Immature natural killer cell (primary cell): ENCODE results near the gene LRRC71. TPM values are rescaled to one million over a fixed set of nuclear protein-coding genes. Genes with fewer than 3 reads are reported as not detected.
A peak's percentile ranks its signal among the peaks of the same experiment; 100 is the strongest.

Source experiments
- DNase-seq, 3 donors: peaks; one replicate each; pipeline ENCODE4 v3.0.0; 2022; ENCODE audit warnings: mixed read lengths in 1 of 3
- H3K27ac Mint-ChIP-seq, 6 donors: one replicate each; pipeline ENCODE4 v1.8.0; 2020; ENCODE audit warnings: mixed read lengths in 6 of 6, mild to moderate bottlenecking in 5 of 6, inconsistent platforms in 4 of 6, moderate library complexity in 3 of 6
- H3K27me3 Mint-ChIP-seq, 3 donors: one replicate each; pipeline ENCODE4 v1.8.0; 2020 to 2021; ENCODE audit warnings: low read depth in 3 of 3, mild to moderate bottlenecking in 3 of 3, mixed read lengths in 3 of 3, moderate library complexity in 3 of 3, inconsistent platforms in 1 of 3
- H3K36me3 Mint-ChIP-seq, 3 donors: one replicate each; pipeline ENCODE4 v1.8.0; 2020; ENCODE audit warnings: mixed read lengths in 3 of 3, inconsistent platforms in 2 of 3, mild to moderate bottlenecking in 2 of 3
- H3K4me1 Mint-ChIP-seq, 2 donors: one replicate each; pipeline ENCODE4 v1.8.0; 2020; ENCODE audit warnings: inconsistent platforms in 2 of 2, mild to moderate bottlenecking in 2 of 2, mixed read lengths in 2 of 2, moderate library complexity in 1 of 2
- H3K4me3 Mint-ChIP-seq, 5 donors: one replicate each; pipeline ENCODE4 v1.8.0; 2020; ENCODE audit warnings: mild to moderate bottlenecking in 5 of 5, mixed read lengths in 5 of 5, inconsistent platforms in 3 of 5, moderate library complexity in 3 of 5
- H3K9me3 Mint-ChIP-seq, 6 donors: one replicate each; pipeline ENCODE4 v1.8.0; 2020; ENCODE audit warnings: mild to moderate bottlenecking in 6 of 6, mixed read lengths in 6 of 6, inconsistent platforms in 4 of 6, moderate library complexity in 3 of 6
- polyA plus RNA-seq, 3 donors: library from polyadenylated mRNA; unstranded; fragments of 300-500 nt; fragmentation: Illumina TruSeq; gene quantifications; one replicate each; pipeline ENCODE4 v1.2.3, GENCODE V29; 2021

The LRRC71 gene
- polyA plus RNA-seq, 3 donors from 2014 or later, result not detected

DNA sequence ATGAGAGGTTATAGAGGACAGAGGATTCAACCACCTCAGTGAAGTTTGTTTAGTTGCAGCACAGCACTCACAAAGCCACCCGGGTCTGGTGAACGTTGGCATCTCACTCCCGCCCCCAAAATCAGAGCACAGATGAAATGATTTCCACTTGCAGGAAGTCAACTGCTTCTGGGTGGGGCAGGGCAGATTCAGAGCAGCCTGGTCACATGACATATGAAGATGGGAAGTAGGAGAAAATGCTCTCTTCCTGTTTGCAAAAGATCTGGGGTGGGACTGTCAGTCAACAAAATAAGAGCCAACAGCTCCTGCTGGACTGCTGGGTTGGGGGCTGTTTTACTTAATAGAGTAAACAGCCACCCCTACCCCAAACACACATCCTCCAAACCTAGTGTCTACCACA lies 43.2 kb downstream of the LRRC71 start:
- Mint-ChIP-seq H3K4me1 (peaks cover 13 to 15% of the 10 kb centered on the region in 2 donors), H3K27me3 (peaks cover 0 to 8% (median 6%) of the 10 kb centered on the region in 3 donors), H3K9me3 (no peaks in the 10 kb centered on the region), H3K27ac (no peak overlapping the region), H3K4me3 (peak overlapping the region in 1 of 5 donors; percentile 28), H3K36me3 (no peaks in the 10 kb centered on the region)
- DNase-seq, result no peak

DNA sequence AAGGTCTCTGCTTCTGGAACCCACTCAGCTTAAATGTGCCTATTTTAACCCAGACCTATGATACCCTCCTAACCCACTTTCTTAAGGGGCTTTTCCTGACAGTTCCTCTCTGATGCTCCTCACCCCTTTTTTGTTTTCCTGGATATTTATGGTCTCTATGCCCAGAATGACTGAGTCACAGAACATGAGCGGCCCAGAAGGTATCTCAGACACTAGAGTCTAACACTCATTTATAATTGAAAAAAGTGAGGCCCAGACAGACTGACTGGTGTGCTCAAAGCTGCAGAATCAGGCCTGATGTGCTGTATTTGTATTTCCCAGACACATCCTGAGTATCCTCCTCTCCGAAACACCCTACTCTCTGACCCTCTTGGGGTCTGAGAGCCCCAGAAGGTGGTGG lies 44.0 kb downstream of the LRRC71 start:
- H3K9me3 Mint-ChIP-seq, result no peaks in the 10 kb centered on the region
- no peaks in the 10 kb centered on the region for H3K36me3 Mint-ChIP-seq
- peaks cover 13 to 15% of the 10 kb centered on the region in 2 donors for H3K4me1 Mint-ChIP-seq
- no peak overlapping the region for H3K4me3 Mint-ChIP-seq
- no peak overlapping the region for H3K27ac Mint-ChIP-seq
- peaks cover 0 to 8% (median 4%) of the 10 kb centered on the region in 3 donors for H3K27me3 Mint-ChIP-seq
- DNase-seq, result no peak

DNA sequence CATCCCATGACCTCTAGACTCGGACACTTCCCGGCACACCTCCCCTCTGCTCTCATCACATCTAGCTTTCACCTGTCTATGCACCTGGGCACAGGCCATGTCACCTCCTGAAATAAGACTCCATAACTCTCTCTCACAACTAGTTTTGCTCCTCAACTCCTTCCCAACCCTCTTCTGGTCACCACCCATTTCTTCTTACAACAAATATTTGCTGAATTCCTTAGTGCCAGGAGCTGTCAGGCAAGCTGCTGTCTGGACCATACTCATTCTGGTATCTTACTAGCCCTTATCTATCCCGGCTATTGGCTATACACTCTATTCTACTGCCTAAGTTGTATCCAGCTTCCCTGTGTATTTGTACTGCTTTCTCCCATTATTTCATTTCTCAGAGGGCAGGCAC lies 49.1 kb downstream of the LRRC71 start:
- DNase-seq, result no peak
- H3K4me1 Mint-ChIP-seq, result no peaks in the 10 kb centered on the region
- peaks cover 0 to 3% (median 3%) of the 10 kb centered on the region in 3 donors for H3K27me3 Mint-ChIP-seq
- H3K36me3 Mint-ChIP-seq, result no peaks in the 10 kb centered on the region
- no peaks in the 10 kb centered on the region for H3K9me3 Mint-ChIP-seq
- H3K4me3 Mint-ChIP-seq, result no peak overlapping the region
- H3K27ac Mint-ChIP-seq, result no peak overlapping the region

DNA sequence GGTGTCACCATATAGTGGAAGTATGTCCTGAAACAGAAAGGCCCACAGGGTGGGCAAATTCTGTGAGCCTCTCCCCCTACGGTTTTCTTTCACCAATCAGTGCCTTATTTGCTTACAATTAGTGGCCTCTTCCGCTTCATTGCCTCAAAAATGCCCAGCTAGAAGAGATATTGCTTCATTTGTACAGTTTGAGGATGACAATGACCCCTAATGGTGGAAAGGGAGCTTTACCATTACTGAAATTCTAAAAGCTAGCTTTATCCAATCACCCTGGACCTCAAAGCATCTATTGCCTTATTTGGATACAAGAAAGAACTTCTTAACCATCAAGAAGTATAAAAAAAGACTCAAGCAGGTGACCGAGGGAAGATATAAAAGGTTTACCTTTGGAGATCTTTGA lies 49.6 kb downstream of the LRRC71 start:
- H3K9me3 Mint-ChIP-seq, result no peaks in the 10 kb centered on the region
- peaks cover 0 to 3% (median 3%) of the 10 kb centered on the region in 3 donors for H3K27me3 Mint-ChIP-seq
- H3K27ac Mint-ChIP-seq, result no peak overlapping the region
- no peaks in the 10 kb centered on the region for H3K36me3 Mint-ChIP-seq
- no peak for DNase-seq
- no peaks in the 10 kb centered on the region for H3K4me1 Mint-ChIP-seq
- H3K4me3 Mint-ChIP-seq, result no peak overlapping the region

DNA sequence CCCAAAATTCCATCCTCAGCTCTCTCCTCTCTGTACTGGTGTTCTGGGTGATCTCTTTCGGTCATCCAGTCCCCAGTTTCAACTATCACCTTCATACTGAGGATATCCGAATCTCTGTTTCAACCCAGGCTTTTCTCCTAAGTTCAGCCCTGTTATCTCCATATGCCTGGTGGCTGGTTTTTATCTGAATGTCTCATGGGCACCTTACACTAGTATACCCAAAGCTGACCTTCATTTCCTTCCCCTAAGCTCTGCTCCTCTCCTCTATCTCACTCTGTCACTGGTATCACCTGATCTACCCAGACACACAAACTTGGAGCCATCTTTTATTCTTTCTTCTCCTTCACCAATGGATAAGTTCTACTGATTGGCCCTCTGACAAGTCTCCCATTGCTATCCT lies 53.0 kb downstream of the LRRC71 start:
- H3K4me1 Mint-ChIP-seq, result no peaks in the 10 kb centered on the region
- no peaks in the 10 kb centered on the region for H3K9me3 Mint-ChIP-seq
- H3K4me3 Mint-ChIP-seq, result no peak overlapping the region
- no peaks in the 10 kb centered on the region for H3K36me3 Mint-ChIP-seq
- H3K27ac Mint-ChIP-seq, result no peak overlapping the region
- DNase-seq, result no peak
- peaks cover 2 to 7% (median 2%) of the 10 kb centered on the region in 3 donors for H3K27me3 Mint-ChIP-seq

DNA sequence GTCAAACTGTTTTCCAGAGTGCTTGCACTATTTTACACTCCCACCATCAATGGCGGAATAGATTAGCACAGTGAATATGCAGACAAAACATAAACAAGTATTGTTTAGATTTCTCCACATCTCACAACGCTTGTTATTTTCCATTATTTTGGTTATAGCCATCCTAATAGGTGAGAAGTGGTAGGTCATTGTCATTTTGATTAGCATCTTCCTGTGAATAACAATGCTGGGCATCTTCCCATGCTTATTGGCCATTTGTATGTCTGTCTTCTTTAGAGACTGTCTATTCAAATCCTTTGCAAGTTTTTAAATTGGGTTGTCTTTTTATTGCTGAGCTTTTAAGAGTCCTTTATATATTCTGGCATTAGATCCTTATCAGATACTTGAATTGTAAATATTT lies 54.7 kb downstream of the LRRC71 start:
- Mint-ChIP-seq H3K4me1 (no peaks in the 10 kb centered on the region), H3K27me3 (peaks cover 2 to 4% (median 2%) of the 10 kb centered on the region in 3 donors), H3K9me3 (no peaks in the 10 kb centered on the region), H3K36me3 (no peaks in the 10 kb centered on the region), H3K27ac (no peak overlapping the region), H3K4me3 (no peak overlapping the region)
- DNase-seq, result no peak

DNA sequence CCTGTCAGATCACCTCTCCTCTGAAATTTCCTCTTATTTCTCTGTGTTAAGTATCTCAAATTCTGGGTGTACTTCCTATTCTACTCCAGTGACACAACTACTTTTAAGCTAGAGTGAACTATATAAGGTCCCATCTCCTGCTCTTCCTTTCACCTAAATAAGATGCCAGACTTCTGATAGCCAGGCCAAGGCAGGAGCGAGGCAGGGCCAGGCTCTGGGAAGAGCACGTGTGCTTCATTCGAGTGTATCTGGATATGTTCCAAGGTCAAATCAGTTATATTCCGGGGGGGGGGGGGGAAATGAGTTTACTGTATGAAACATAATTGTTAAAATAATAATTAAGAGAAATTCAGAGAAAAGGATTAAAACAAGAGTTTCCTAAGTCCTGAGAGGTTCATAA lies 60.1 kb downstream of the LRRC71 start:
- no peak for DNase-seq
- Mint-ChIP-seq H3K27ac (no peak overlapping the region), H3K9me3 (no peaks in the 10 kb centered on the region), H3K36me3 (no peaks in the 10 kb centered on the region), H3K4me1 (no peaks in the 10 kb centered on the region), H3K27me3 (peaks cover 2 to 11% (median 5%) of the 10 kb centered on the region in 3 donors), H3K4me3 (no peak overlapping the region)

Other genes starting within 250 kb of the LRRC71 start
- gene NES, start 243.2 kb upstream of the LRRC71 start, polyA plus RNA-seq, result not detected
- not detected for gene CRABP2, start 215.0 kb upstream of the LRRC71 start, polyA plus RNA-seq
- 1 to 10 TPM; 4.1 to 6.3 (median 4.4) TPM for gene METTL25B, start 192.2 kb upstream of the LRRC71 start, polyA plus RNA-seq
- 10 to 100 TPM in 2 of 3 donors, 1 to 10 TPM in 1; 9.3 to 34.1 (median 15.8) TPM for gene ISG20L2, start 191.9 kb upstream of the LRRC71 start, polyA plus RNA-seq
- gene MRPL24, start 179.5 kb upstream of the LRRC71 start, polyA plus RNA-seq, result 100 to 1,000 TPM in 1 of 3 donors, 10 to 100 TPM in 2; 75.4 to 126 (median 88.2) TPM
- gene HDGF, start 169.0 kb upstream of the LRRC71 start, polyA plus RNA-seq, result 10 to 100 TPM; 27.5 to 35.4 (median 32.4) TPM
- gene PRCC, start 153.1 kb upstream of the LRRC71 start, polyA plus RNA-seq, result 10 to 100 TPM; 25.9 to 55.6 (median 32.8) TPM
- 100 to 1,000 TPM in 1 of 3 donors, 10 to 100 TPM in 2; 76.4 to 139 (median 84.1) TPM for gene SH2D2A, start 103.8 kb upstream of the LRRC71 start, polyA plus RNA-seq
- not detected for gene INSRR, start 61.5 kb upstream of the LRRC71 start, polyA plus RNA-seq
- under 1 TPM in 1 of 3 donors, not detected in 2; 0.71 TPM for gene NTRK1, start 59.8 kb upstream of the LRRC71 start, polyA plus RNA-seq
- under 1 TPM in 1 of 3 donors, not detected in 2; 0.28 TPM for gene PEAR1, start 26.9 kb upstream of the LRRC71 start, polyA plus RNA-seq
- gene ARHGEF11, start 125.1 kb downstream of the LRRC71 start, polyA plus RNA-seq, result under 1 TPM; 0.08 to 0.86 (median 0.22) TPM
- not detected for gene ETV3L, start 179.2 kb downstream of the LRRC71 start, polyA plus RNA-seq
- 10 to 100 TPM in 2 of 3 donors, 1 to 10 TPM in 1; 6.6 to 22.0 (median 20.5) TPM for gene ETV3, start 217.8 kb downstream of the LRRC71 start, polyA plus RNA-seq